HCT116 (cell line): ENCODE data around the gene ALDH1L1.

ENCODE experiments used
- CEBPB ChIP-seq: IDR thresholded peaks from 2 replicates; pipeline ENCODE4 v1.6.1; 2012; ENCODE audit warnings: low read depth
- ELF1 ChIP-seq: IDR thresholded peaks from 2 replicates; pipeline ENCODE4 v1.6.1; 2012; ENCODE audit warnings: low read depth, borderline replicate concordance
- EZH2 ChIP-seq: fragments of 200-600 bp; sonication (generic); IDR thresholded peaks from 2 replicates; pipeline ENCODE4 v1.6.1; 2017; ENCODE audit warnings: antibody characterized with exemption, mixed run types
- EZH2phosphoT487 ChIP-seq: fragments of 200-600 bp; IDR thresholded peaks from 2 replicates; pipeline ENCODE4 v1.6.1; 2018; ENCODE audit warnings: antibody characterized with exemption, borderline replicate concordance
- TF ChIP-seq, protein P1 (sequence below), 3 experiments: fragments of 200-600 bp in 1 of 3; sonication (generic) in 1 of 3; IDR thresholded peaks in 2 of 3; conservative IDR thresholded peaks in 1 of 3; 2 replicates each; pipeline ENCODE4 v1.5.1; 2012 to 2017; ENCODE audit warnings: low read depth in 2 of 3, low read length in 2 of 3, antibody characterized with exemption in 1 of 3, borderline replicate concordance in 1 of 3, control low read depth in 1 of 3, mild to moderate bottlenecking in 1 of 3, mixed read lengths in 1 of 3, mixed run types in 1 of 3, moderate library complexity in 1 of 3; ENCODE audit not compliant: insufficient read depth in 1 of 3
- TF ChIP-seq, protein P2 (sequence below): IDR thresholded peaks from 2 replicates; pipeline ENCODE4 v1.6.1; 2011; ENCODE audit warnings: mild to moderate bottlenecking, low read length, moderate library complexity; ENCODE audit not compliant: insufficient replicate concordance; ENCODE audit errors: extremely low read depth

DNA sequence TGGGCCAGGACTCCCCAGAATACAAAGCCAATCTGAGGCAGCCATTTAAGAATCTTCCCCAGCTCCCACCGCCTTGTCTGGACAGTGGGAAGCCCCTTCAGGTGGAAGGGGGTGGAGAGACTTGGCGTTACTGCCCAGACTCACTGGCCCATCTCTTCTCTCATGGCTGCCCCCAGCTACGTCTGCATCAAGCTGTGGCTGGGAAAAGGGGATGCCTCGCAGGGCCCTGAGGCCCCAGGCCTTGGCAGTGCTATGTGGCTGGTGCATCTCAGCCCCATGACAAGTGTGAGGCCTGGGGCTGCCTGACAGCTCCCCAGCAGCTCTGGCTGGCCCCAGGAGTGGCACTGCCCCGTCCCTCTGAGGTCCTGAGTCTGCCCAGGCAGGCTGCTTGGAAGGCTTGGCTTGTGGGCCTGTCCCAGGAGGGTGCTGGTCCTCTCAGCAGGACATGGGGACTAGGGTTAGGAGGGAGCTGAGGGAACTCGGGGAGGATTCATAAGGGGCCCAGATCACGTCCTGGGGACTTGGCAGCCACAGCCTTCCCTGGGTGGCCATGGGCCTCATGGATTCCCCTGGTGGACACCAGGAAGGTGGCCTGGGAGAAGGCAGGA, 76.3 kb downstream of the ALDH1L1 start:
- TF ChIP-seq, protein P1, sequence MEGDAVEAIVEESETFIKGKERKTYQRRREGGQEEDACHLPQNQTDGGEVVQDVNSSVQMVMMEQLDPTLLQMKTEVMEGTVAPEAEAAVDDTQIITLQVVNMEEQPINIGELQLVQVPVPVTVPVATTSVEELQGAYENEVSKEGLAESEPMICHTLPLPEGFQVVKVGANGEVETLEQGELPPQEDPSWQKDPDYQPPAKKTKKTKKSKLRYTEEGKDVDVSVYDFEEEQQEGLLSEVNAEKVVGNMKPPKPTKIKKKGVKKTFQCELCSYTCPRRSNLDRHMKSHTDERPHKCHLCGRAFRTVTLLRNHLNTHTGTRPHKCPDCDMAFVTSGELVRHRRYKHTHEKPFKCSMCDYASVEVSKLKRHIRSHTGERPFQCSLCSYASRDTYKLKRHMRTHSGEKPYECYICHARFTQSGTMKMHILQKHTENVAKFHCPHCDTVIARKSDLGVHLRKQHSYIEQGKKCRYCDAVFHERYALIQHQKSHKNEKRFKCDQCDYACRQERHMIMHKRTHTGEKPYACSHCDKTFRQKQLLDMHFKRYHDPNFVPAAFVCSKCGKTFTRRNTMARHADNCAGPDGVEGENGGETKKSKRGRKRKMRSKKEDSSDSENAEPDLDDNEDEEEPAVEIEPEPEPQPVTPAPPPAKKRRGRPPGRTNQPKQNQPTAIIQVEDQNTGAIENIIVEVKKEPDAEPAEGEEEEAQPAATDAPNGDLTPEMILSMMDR (IDR thresholded peaks at IDR 0.05 in 2 of 3, conservative IDR thresholded peaks at IDR 0.05 in 1 of 3; ENCODE audit: borderline replicate concordance in 1 of 3, insufficient read depth in 1 of 3, low read depth in 2 of 3, low read length in 2 of 3), result no peak
- TF ChIP-seq EZH2, result no peak
- TF ChIP-seq EZH2phosphoT487, result no peak
- TF ChIP-seq, protein P2, sequence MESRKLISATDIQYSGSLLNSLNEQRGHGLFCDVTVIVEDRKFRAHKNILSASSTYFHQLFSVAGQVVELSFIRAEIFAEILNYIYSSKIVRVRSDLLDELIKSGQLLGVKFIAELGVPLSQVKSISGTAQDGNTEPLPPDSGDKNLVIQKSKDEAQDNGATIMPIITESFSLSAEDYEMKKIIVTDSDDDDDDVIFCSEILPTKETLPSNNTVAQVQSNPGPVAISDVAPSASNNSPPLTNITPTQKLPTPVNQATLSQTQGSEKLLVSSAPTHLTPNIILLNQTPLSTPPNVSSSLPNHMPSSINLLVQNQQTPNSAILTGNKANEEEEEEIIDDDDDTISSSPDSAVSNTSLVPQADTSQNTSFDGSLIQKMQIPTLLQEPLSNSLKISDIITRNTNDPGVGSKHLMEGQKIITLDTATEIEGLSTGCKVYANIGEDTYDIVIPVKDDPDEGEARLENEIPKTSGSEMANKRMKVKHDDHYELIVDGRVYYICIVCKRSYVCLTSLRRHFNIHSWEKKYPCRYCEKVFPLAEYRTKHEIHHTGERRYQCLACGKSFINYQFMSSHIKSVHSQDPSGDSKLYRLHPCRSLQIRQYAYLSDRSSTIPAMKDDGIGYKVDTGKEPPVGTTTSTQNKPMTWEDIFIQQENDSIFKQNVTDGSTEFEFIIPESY, result no peak
- no peak for TF ChIP-seq ELF1
- no peak for TF ChIP-seq CEBPB
